ENCODE data around the gene BEGAIN.

DNA sequence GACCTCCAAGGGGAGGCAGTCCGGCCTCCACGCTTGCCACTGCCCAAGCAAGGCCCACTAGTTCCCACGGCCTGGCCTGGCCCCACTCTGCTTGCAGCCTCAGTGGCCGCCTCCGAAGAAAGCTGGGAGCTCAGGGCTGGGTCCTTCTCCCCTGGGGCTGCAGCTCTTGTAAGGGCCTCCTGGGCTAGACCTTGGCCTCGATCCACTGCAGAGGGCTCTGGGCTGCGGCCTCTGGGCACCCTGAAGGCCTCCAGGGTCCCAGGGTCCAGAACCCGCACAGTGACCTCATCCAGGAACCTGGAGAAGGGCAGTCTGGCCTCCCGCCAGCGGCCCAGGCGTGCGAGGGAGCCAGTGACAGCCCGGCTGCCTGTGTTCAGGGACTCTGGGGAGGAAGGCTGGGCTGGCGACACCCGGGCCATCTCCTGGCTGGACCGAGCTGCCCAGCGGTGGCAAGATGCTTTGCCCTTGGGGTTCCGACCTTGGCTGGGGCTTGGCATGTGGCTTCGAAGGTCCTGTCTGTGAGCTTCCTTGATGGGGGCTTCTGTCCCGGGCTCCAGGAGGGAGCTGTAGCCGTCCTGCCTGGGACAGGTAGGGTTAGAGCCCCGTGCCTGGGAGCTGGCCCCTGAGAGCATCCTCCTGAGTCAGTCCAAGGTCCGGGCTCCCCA lies 9.8 kb downstream of the BEGAIN start:
- TF ChIP-seq, protein P1, sequence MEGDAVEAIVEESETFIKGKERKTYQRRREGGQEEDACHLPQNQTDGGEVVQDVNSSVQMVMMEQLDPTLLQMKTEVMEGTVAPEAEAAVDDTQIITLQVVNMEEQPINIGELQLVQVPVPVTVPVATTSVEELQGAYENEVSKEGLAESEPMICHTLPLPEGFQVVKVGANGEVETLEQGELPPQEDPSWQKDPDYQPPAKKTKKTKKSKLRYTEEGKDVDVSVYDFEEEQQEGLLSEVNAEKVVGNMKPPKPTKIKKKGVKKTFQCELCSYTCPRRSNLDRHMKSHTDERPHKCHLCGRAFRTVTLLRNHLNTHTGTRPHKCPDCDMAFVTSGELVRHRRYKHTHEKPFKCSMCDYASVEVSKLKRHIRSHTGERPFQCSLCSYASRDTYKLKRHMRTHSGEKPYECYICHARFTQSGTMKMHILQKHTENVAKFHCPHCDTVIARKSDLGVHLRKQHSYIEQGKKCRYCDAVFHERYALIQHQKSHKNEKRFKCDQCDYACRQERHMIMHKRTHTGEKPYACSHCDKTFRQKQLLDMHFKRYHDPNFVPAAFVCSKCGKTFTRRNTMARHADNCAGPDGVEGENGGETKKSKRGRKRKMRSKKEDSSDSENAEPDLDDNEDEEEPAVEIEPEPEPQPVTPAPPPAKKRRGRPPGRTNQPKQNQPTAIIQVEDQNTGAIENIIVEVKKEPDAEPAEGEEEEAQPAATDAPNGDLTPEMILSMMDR (IDR thresholded peaks at IDR 0.05), result no peak
- no peak for TF ChIP-seq POLR2A (IDR thresholded peaks at IDR 0.05)

All from prostate gland (tissue), 2 donors.